ENCODE data around the gene EYA4. TPM values are rescaled to one million over a fixed set of nuclear protein-coding genes. Genes with fewer than 3 reads are reported as not detected.

EYA4 gene
- total RNA-seq, 1 donor from 2014 or later: 8.1 TPM

DNA sequence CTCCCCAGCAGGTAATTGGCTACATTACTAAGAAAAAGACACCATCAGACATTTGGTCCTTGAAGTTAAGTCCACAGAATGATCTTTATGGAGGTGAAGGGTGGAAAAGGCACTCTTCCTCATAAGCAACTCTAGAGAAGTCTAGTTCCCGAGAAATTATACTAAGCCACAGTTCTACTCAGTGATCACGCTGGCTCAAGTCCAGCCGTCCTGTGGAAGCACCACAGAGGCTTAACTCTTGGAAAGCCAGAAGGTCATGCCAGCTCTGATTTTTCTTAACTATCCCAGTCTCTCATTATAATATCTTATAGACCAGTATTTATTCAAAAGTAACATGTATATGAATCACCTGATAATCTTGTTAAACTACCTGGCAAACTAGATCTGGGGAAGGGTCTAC lies 258.5 kb downstream of the EYA4 start:
- TF ChIP-seq CTCF (IDR thresholded peaks at IDR 0.05; ENCODE audit: unreplicated experiment): no peak
- Mint-ChIP-seq H3K9me3 (ENCODE audit: unreplicated experiment) (no peaks in the 10 kb centered on the region), H3K27ac (ENCODE audit: unreplicated experiment) (no peak overlapping the region), H3K4me3 (ENCODE audit: unreplicated experiment) (no peak overlapping the region), H3K4me1 (ENCODE audit: unreplicated experiment) (no peaks in the 10 kb centered on the region), H3K27me3 (ENCODE audit: unreplicated experiment) (no peaks in the 10 kb centered on the region), H3K36me3 (ENCODE audit: low read depth, unreplicated experiment) (no peaks in the 10 kb centered on the region)
- DNase-seq (ENCODE audit: low spot score): no peak

- no peaks in the 10 kb centered on the region for H3K4me1 Mint-ChIP-seq (ENCODE audit: unreplicated experiment)
- no peaks in the 10 kb centered on the region for H3K36me3 Mint-ChIP-seq (ENCODE audit: low read depth, unreplicated experiment)
- H3K4me3 Mint-ChIP-seq (ENCODE audit: unreplicated experiment): no peak overlapping the region
- no peak for TF ChIP-seq CTCF (IDR thresholded peaks at IDR 0.05; ENCODE audit: unreplicated experiment)
- no peak overlapping the region for H3K27ac Mint-ChIP-seq (ENCODE audit: unreplicated experiment)
- no peaks in the 10 kb centered on the region for H3K27me3 Mint-ChIP-seq (ENCODE audit: unreplicated experiment)
- H3K9me3 Mint-ChIP-seq (ENCODE audit: unreplicated experiment): no peaks in the 10 kb centered on the region
- DNase-seq (ENCODE audit: low spot score): no peak
These were observed 260.6 kb downstream of the EYA4 start for GRCh38 chr6:133501675-133502270.

DNA sequence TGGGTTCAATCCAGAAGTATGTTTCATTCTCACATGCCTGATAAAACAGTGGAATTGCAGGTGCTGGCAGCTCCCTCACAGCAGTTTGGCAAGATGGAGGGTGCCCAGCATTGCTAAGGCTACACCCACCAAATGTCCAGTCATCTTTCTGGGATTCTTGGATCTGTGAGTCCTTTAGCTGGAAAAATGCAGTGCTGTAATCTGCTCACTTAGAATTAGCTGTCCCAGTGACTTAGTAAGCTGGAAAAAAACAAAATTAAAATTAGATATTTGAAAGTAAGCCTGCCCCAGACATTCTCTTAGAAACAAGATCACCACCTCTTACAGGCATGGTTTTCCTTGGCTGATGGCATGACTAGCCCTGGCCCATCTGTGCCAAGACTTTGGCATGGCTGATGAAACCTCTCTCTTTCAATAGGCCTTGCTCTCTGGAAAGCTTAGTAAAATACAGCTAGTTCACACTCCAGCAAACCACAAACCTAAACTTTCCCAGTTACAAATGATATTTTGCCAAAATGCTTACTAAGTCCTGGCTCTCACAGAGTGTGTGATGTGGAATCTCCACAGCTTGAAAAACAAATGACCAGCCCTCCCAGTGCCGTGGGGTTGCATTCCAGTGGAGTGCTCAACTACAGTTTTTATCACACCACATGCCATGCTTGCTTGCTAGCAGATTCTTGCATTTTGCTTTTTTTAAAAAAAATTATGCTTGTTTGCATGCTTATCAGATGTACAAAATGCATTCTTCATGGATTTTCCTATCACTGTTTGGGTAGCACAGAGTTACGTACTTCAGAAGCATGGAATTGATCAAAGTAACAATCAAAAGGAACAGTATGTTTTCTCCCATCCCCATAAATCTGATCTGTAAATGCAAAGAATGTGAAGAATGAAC lies 261.5 kb downstream of the EYA4 start:
- no peak for DNase-seq (ENCODE audit: low spot score)
- no peak for TF ChIP-seq CTCF (IDR thresholded peaks at IDR 0.05; ENCODE audit: unreplicated experiment)
- Mint-ChIP-seq H3K9me3 (ENCODE audit: unreplicated experiment) (no peaks in the 10 kb centered on the region), H3K27ac (ENCODE audit: unreplicated experiment) (no peak overlapping the region), H3K27me3 (ENCODE audit: unreplicated experiment) (no peaks in the 10 kb centered on the region), H3K4me3 (ENCODE audit: unreplicated experiment) (no peak overlapping the region), H3K36me3 (ENCODE audit: low read depth, unreplicated experiment) (no peaks in the 10 kb centered on the region), H3K4me1 (ENCODE audit: unreplicated experiment) (no peaks in the 10 kb centered on the region)

DNA sequence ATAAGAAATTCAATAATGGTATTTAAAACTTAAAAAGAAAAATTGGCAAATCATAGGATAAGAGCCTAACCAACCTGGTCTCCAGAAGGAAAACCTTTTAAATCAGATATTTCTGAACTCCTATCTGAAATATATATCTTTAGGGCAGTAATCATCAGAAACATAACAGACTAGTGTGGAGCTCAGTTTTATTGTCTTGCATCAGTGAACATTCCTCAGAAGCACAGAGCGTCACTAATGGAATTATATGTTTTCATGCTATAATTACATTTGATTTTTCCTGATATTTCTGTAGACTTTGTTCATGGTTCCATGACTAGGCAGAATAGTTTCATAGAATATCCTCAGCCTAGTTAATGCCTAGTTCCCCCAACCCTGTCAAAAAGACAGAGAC lies 262.2 kb downstream of the EYA4 start:
- no peak for DNase-seq (ENCODE audit: low spot score)
- Mint-ChIP-seq H3K36me3 (ENCODE audit: low read depth, unreplicated experiment) (no peaks in the 10 kb centered on the region), H3K9me3 (ENCODE audit: unreplicated experiment) (no peaks in the 10 kb centered on the region), H3K27me3 (ENCODE audit: unreplicated experiment) (no peaks in the 10 kb centered on the region), H3K27ac (ENCODE audit: unreplicated experiment) (no peak overlapping the region), H3K4me3 (ENCODE audit: unreplicated experiment) (no peak overlapping the region), H3K4me1 (ENCODE audit: unreplicated experiment) (no peaks in the 10 kb centered on the region)
- no peak for TF ChIP-seq CTCF (IDR thresholded peaks at IDR 0.05; ENCODE audit: unreplicated experiment)

DNA sequence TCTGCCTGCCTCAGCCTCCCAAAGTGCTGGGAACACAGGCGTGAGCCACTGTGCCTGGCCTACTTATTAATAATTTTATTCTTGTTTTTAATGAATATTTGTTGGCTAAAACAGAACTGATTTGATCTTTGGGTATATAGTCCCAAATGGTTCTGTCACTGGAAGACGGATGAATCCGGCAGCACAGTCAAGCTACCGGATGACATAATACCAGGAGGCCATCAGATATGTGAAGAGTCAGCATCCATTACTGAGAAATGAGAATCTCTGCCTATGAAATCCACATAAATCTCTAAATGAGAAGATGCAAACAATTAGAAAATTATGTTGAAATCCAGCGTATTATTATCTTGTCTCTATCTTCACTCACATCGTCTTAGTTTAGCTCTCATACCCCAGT lies 263.0 kb downstream of the EYA4 start:
- H3K9me3 Mint-ChIP-seq (ENCODE audit: unreplicated experiment): no peaks in the 10 kb centered on the region
- H3K27me3 Mint-ChIP-seq (ENCODE audit: unreplicated experiment): no peaks in the 10 kb centered on the region
- H3K36me3 Mint-ChIP-seq (ENCODE audit: low read depth, unreplicated experiment): no peaks in the 10 kb centered on the region
- no peak for TF ChIP-seq CTCF (IDR thresholded peaks at IDR 0.05; ENCODE audit: unreplicated experiment)
- DNase-seq (ENCODE audit: low spot score): no peak
- H3K27ac Mint-ChIP-seq (ENCODE audit: unreplicated experiment): no peak overlapping the region
- H3K4me1 Mint-ChIP-seq (ENCODE audit: unreplicated experiment): no peaks in the 10 kb centered on the region
- H3K4me3 Mint-ChIP-seq (ENCODE audit: unreplicated experiment): no peak overlapping the region

All from endothelial cell (in vitro differentiated cells).